HepG2 (cell line): ENCODE measurements around the gene FBXL13. TPM values are rescaled to one million over a fixed set of nuclear protein-coding genes. Genes with fewer than 3 reads are reported as not detected.
"Not testable (repeated sequence)": the region's sequence is repeated elsewhere in the genome, so short reads cannot be mapped to it uniquely, and the experiment has no call there.

Experiments
- ATF1 ChIP-seq: IDR thresholded peaks from 2 replicates; pipeline ENCODE4 v1.6.1; 2016; ENCODE audit warnings: mild to moderate bottlenecking, control low read depth
- DPF2 ChIP-seq: sonication (generic); formaldehyde crosslinking; IDR thresholded peaks from 2 replicates; pipeline ENCODE4 v1.4.0; 2020; ENCODE audit warnings: mild to moderate bottlenecking, low read depth, missing genetic modification reagents, borderline replicate concordance
- LCORL ChIP-seq, 2 experiments: fragments of 450-650 bp in 1 of 2; sonication (generic) in 1 of 2; formaldehyde crosslinking in 1 of 2; IDR thresholded peaks; 2 replicates each; pipeline versions ENCODE4 v1.5.0 to v1.6.1; 2017 to 2020; ENCODE audit warnings: antibody characterized with exemption in 1 of 2, missing genetic modification reagents in 1 of 2
- MIER2 ChIP-seq: IDR thresholded peaks from 2 replicates; pipeline ENCODE4 v1.6.1; 2016; ENCODE audit warnings: missing biosample characterization, missing genetic modification reagents
- NCOA2 ChIP-seq: sonication (generic); formaldehyde crosslinking; IDR thresholded peaks from 2 replicates; pipeline ENCODE4 v1.8.0; 2022; ENCODE audit warnings: inconsistent platforms
- NCOR1 ChIP-seq: fragments of 200-600 bp; sonication (generic); IDR thresholded peaks from 2 replicates; pipeline ENCODE4 v1.7.0; 2017; ENCODE audit warnings: antibody characterized with exemption, low read length, borderline replicate concordance
- PPARG ChIP-seq: conservative IDR thresholded peaks from 2 replicates; pipeline ENCODE4 v1.6.1; 2016; ENCODE audit warnings: missing biosample characterization, missing genetic modification reagents
- SIX4 ChIP-seq: sonication (generic); formaldehyde crosslinking; IDR thresholded peaks from 2 replicates; pipeline ENCODE4 v1.4.0; 2020; ENCODE audit warnings: missing genetic modification reagents
- ZFX ChIP-seq: sonication (generic); formaldehyde crosslinking; IDR thresholded peaks from 2 replicates; pipeline ENCODE4 v1.4.0; 2020; ENCODE audit warnings: mild to moderate bottlenecking, low read depth, missing genetic modification reagents, moderate library complexity
- ZMYM4 ChIP-seq: sonication (generic); formaldehyde crosslinking; IDR thresholded peaks from 2 replicates; pipeline ENCODE4 v1.8.1; 2023; ENCODE audit warnings: mild to moderate bottlenecking, missing genetic modification reagents
- ZNF205 ChIP-seq: IDR thresholded peaks from 2 replicates; pipeline ENCODE4 v1.6.1; 2018; ENCODE audit warnings: missing biosample characterization, missing genetic modification reagents
- ZNF264 ChIP-seq: sonication (generic); formaldehyde crosslinking; IDR thresholded peaks from 2 replicates; pipeline ENCODE4 v1.4.0; 2020; ENCODE audit warnings: missing genetic modification reagents
- ZNF772 ChIP-seq: sonication (generic); formaldehyde crosslinking; IDR thresholded peaks from 2 replicates; pipeline ENCODE4 v1.5.0; 2020; ENCODE audit warnings: mild to moderate bottlenecking, missing genetic modification reagents
- ZNF775 ChIP-seq: sonication (generic); formaldehyde crosslinking; IDR thresholded peaks from 2 replicates; pipeline ENCODE4 v1.4.0; 2020; ENCODE audit warnings: missing genetic modification reagents, mild to moderate bottlenecking, moderate library complexity, borderline replicate concordance
- ZNF792 ChIP-seq: IDR thresholded peaks from 2 replicates; pipeline ENCODE4 v1.6.1; 2016
- polyA plus RNA-seq, 8 experiments: library from polyadenylated mRNA; depleted of rRNA in 3 of 8; stranded (reverse) in 7 of 8; unstranded in 1 of 8; fragments of >200 nt; fragmentation: Illumina TruSeq in 4 of 8; extraction: Trizol in 4 of 8; gene quantifications; 2 replicates each; pipeline versions ENCODE4 v1.2.1 to v1.2.3, GENCODE V29; 2011 to 2016; ENCODE audit warnings: low read depth in 4 of 8, missing spikeins in 1 of 8, mixed read lengths in 1 of 8; ENCODE audit not compliant: insufficient read depth in 1 of 8
- total RNA-seq, 5 experiments: library from RNA; depleted of rRNA; stranded (reverse); fragments of >200 nt; fragmentation: Illumina TruSeq; extraction: Trizol; gene quantifications; 2 replicates each; pipeline ENCODE4 v1.2.3, GENCODE V29; 2016; ENCODE audit warnings: low read depth in 1 of 5
- TF ChIP-seq, protein P1 (sequence below): sonication (generic); formaldehyde crosslinking; IDR thresholded peaks from 2 replicates; pipeline ENCODE4 v1.4.0; 2020; ENCODE audit warnings: mild to moderate bottlenecking, missing genetic modification reagents, borderline replicate concordance
- TF ChIP-seq, protein P2 (sequence below): sonication (generic); formaldehyde crosslinking; IDR thresholded peaks from 2 replicates; pipeline ENCODE4 v1.4.0; 2020; ENCODE audit warnings: missing genetic modification reagents
- TF ChIP-seq, protein P3 (sequence below): IDR thresholded peaks from 2 replicates; pipeline ENCODE4 v1.6.1; 2016; ENCODE audit warnings: low read depth

The FBXL13 gene
- total and polyA plus RNA-seq, 2 of the 13 experiments (the other 11 are each of a cell fraction or from before 2014, with no cell fraction given): 0.24 to 0.77 TPM

DNA sequence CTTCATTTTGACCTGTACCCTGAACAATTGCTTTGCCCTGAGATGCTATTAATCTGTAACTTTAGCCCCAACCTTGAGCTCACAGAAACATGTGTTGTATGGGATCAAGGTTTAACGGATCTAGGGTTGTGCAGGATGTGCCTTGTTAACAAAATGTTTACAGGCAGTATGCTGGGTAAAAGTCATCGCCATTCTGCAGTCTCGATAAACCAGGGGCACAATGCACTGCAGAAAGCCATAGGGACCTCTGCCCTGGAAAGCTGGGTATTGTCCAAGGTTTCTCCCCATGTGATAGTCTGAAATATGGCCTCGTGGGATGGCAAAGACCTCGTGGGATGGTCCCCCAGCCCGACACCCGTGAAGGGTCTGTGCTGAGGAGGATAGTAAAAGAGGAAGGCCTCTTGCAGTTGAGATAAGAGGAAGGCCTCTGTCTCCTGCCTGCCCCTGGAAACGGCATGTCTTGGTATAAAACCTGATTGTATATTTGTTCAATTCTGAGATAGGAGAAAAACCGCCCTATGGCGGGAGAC lies 236.0 kb downstream of the FBXL13 start (continued):
- TF ChIP-seq, protein P1, sequence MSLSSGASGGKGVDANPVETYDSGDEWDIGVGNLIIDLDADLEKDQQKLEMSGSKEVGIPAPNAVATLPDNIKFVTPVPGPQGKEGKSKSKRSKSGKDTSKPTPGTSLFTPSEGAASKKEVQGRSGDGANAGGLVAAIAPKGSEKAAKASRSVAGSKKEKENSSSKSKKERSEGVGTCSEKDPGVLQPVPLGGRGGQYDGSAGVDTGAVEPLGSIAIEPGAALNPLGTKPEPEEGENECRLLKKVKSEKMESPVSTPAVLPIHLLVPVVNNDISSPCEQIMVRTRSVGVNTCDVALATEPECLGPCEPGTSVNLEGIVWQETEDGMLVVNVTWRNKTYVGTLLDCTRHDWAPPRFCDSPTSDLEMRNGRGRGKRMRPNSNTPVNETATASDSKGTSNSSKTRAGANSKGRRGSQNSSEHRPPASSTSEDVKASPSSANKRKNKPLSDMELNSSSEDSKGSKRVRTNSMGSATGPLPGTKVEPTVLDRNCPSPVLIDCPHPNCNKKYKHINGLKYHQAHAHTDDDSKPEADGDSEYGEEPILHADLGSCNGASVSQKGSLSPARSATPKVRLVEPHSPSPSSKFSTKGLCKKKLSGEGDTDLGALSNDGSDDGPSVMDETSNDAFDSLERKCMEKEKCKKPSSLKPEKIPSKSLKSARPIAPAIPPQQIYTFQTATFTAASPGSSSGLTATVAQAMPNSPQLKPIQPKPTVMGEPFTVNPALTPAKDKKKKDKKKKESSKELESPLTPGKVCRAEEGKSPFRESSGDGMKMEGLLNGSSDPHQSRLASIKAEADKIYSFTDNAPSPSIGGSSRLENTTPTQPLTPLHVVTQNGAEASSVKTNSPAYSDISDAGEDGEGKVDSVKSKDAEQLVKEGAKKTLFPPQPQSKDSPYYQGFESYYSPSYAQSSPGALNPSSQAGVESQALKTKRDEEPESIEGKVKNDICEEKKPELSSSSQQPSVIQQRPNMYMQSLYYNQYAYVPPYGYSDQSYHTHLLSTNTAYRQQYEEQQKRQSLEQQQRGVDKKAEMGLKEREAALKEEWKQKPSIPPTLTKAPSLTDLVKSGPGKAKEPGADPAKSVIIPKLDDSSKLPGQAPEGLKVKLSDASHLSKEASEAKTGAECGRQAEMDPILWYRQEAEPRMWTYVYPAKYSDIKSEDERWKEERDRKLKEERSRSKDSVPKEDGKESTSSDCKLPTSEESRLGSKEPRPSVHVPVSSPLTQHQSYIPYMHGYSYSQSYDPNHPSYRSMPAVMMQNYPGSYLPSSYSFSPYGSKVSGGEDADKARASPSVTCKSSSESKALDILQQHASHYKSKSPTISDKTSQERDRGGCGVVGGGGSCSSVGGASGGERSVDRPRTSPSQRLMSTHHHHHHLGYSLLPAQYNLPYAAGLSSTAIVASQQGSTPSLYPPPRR (CRISPR knock-in tag): peak; percentile 64; the same call in 1 of the 2 replicates
- TF ChIP-seq ATF1 (CRISPR knock-in tag): peak; percentile 22; the same call in 1 of the 2 replicates
- 0 out of 2 replicates have a peak, but pooled peaks have one; percentile 43 for TF ChIP-seq ZNF772
- 0 out of 2 replicates have a peak, but pooled peaks have one; percentile 49 for TF ChIP-seq ZNF205
- TF ChIP-seq ZNF264: peak; percentile 78; the same call in 1 of the 2 replicates
- TF ChIP-seq, protein P2, sequence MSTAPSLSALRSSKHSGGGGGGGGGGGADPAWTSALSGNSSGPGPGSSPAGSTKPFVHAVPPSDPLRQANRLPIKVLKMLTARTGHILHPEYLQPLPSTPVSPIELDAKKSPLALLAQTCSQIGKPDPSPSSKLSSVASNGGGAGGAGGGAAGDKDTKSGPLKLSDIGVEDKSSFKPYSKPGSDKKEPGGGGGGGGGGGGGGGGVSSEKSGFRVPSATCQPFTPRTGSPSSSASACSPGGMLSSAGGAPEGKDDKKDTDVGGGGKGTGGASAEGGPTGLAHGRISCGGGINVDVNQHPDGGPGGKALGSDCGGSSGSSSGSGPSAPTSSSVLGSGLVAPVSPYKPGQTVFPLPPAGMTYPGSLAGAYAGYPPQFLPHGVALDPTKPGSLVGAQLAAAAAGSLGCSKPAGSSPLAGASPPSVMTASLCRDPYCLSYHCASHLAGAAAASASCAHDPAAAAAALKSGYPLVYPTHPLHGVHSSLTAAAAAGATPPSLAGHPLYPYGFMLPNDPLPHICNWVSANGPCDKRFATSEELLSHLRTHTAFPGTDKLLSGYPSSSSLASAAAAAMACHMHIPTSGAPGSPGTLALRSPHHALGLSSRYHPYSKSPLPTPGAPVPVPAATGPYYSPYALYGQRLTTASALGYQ (CRISPR knock-in tag): 0 out of 2 replicates have a peak, but pooled peaks have one; percentile 30
- TF ChIP-seq NCOR1: peak; percentile 52; the same call in 1 of the 2 replicates
- TF ChIP-seq SIX4: peak; percentile 40; the same call in 1 of the 2 replicates
- peak; percentile 66 for TF ChIP-seq NCOA2 (CRISPR knock-in tag)
- TF ChIP-seq ZFX: peak; percentile 71
- TF ChIP-seq, protein P3, sequence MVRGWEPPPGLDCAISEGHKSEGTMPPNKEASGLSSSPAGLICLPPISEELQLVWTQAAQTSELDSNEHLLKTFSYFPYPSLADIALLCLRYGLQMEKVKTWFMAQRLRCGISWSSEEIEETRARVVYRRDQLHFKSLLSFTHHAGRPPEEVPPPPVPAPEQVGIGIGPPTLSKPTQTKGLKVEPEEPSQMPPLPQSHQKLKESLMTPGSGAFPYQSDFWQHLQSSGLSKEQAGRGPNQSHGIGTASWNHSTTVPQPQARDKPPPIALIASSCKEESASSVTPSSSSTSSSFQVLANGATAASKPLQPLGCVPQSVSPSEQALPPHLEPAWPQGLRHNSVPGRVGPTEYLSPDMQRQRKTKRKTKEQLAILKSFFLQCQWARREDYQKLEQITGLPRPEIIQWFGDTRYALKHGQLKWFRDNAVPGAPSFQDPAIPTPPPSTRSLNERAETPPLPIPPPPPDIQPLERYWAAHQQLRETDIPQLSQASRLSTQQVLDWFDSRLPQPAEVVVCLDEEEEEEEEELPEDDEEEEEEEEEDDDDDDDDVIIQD: peak; percentile 98
- 0 out of 2 replicates have a peak, but pooled peaks have one; percentile 30 for TF ChIP-seq MIER2 (CRISPR knock-in tag)
- peak; percentile 64; the same call in 1 of the 2 replicates for TF ChIP-seq DPF2 (CRISPR knock-in tag)
- TF ChIP-seq LCORL (IDR thresholded peaks at IDR 0.05): not testable (repeated sequence)
- 0 out of 2 replicates have a peak, but pooled peaks have one; percentile 14 for TF ChIP-seq LCORL (CRISPR knock-in tag; IDR thresholded peaks at IDR 0.05)
- TF ChIP-seq ZNF792 (CRISPR knock-in tag): peak; percentile 67; the same call in 1 of the 2 replicates
- TF ChIP-seq ZNF775 (CRISPR knock-in tag): peak; percentile 59; the same call in 1 of the 2 replicates
- peak; percentile 76 for TF ChIP-seq ZMYM4 (CRISPR knock-in tag)
- TF ChIP-seq PPARG (CRISPR knock-in tag): peak; percentile 94
